Glomerular endothelial cell (primary cell): ENCODE measurements around the gene DGKI. TPM values are rescaled to one million over a fixed set of nuclear protein-coding genes. Genes with fewer than 3 reads are reported as not detected.
"Not testable (repeated sequence)": the region's sequence is repeated elsewhere in the genome, so short reads cannot be mapped to it uniquely, and the experiment has no call there.

Source experiments
- DNase-seq: peaks from one replicate; pipeline ENCODE4 v3.0.0-alpha.2; 2011; ENCODE audit warnings: low read depth, low spot score; ENCODE audit errors: extremely low read depth
- total RNA-seq: library from RNA; depleted of rRNA; stranded (reverse); fragments of >200 nt; gene quantifications from 2 replicates; pipeline ENCODE4 v1.2.3, GENCODE V29; 2015

The DGKI gene
- total RNA-seq, 1 donor from 2014 or later, result 6.2 TPM

- DNase-seq, result no peak
Measured at GRCh38 chr7:137836541-137836940, 10.2 kb downstream of the DGKI start.

DNA sequence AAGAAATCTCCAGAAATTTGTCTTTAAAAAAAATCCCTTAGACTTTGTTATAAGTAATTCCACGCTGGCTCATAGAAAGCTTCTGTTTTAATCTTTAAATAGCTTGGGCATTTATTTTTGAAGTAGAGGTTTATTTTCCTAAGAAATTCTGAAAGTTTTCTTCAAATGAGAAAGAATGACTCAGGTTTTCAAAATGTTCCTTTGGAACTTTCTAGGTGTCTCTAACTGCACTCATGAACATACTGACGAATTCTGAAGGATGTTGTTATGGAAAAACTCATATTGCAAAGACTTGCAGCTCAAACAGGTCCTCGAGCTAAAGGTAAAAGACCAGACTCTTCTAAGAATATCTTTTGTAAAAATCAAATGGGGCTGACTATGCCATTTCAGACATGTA is 10.7 kb downstream of the DGKI start:
- no peak for DNase-seq

DNA sequence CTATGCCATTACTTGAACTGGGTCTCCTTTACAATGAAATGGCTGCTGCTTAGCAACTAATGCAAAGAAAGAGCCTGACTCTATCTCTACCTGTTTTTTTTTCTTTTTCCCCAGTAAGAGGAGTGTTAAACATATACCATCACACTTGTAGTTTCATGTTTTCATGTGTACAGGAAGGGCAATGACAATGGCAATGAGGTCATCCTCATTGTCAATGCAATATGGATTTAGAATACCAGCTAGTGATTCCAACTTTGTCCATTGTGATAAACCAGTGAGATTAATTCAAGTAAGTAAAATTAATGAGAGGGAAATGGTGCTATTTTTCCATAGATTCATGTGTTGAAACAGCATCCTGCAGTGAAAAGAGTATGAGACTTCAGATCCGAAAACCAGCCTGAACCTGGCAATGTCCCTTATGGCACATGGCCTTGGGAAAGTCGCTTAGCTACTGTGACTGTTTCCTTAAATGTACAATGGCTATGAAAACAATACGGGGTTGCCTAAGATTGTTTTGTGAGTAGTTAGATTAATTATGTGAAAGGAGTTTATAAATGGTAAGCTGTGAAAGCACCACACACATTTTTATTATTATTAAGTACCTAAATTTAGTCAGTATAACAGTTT is 11.2 kb downstream of the DGKI start:
- no peak for DNase-seq

DNA sequence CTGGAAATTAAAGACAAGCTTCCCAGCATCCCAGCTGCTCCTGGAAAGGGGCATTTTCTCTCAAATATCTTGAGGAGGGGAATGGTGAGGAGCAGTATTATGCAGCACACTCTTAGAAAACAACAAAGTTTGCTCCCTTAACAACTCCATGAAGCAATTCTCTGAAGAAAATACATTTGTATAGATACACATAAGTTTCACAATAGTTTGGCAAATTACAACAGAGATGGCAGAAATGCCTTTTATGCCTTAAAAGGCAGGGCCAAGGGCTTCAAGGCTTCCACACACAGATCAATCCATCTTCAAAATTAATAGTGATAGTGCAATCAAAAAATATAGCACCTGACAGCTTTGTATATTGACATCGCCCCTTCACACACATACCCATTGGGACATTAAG is 12.2 kb downstream of the DGKI start:
- DNase-seq, result no peak

DNA sequence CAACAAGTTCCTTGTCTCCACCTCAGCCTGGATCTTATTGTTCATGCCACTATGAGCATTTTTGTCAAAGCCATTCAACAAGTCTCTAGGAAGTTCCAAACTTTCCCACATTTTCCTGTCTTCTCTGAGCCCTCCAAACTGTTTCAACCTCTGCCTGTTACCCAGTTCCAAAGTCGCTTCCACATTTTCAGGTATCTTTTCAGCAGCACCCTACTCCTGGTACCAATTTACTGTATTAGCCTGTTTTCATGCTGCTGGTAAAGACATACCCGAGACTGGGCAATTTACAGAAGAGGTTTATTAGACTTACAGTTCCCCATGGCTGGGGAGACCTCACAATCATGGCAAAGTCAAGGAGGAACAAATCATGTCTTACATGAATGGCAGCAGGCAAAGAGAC is 13.8 kb downstream of the DGKI start:
- DNase-seq, result not testable (repeated sequence)

GRCh38 chr7:137832382-137832781 is 14.4 kb downstream of the DGKI start:
- DNase-seq, result no peak

- not testable (repeated sequence) for DNase-seq
Measured at GRCh38 chr7:137831555-137831954, 15.2 kb downstream of the DGKI start.

GRCh38 chr7:137829337-137829992 is 17.3 kb downstream of the DGKI start:
- DNase-seq, result no peak

GRCh38 chr7:137828456-137828855 is 18.3 kb downstream of the DGKI start:
- DNase-seq, result no peak

GRCh38 chr7:137825489-137825888 is 21.3 kb downstream of the DGKI start:
- DNase-seq, result no peak

- DNase-seq, result no peak
Measured at GRCh38 chr7:137820677-137821420, 25.9 kb downstream of the DGKI start.

GRCh38 chr7:137820156-137820555 is 26.6 kb downstream of the DGKI start:
- no peak for DNase-seq

DNA sequence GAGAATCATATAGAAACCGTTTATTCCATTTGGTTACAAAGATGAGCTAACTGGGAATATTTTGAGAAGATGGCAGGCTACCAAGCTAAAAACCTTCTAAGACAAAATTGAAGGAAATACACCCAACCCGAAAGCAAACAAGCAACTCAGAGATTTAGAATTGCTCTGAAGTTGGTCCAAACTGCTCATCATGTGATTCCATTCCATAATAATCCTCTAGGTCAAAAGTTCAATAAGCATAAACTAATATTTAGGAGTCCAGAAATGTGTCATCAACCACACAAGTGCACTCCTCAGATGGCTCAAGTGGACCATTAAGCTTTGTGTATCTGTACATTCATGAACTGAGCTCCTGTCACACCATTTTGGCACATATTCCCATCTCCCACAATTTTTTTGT is 28.7 kb downstream of the DGKI start:
- no peak for DNase-seq

GRCh38 chr7:137816696-137817320 is 30.0 kb downstream of the DGKI start:
- DNase-seq, result no peak

GRCh38 chr7:137813541-137813940 is 33.2 kb downstream of the DGKI start:
- DNase-seq, result no peak

DNA sequence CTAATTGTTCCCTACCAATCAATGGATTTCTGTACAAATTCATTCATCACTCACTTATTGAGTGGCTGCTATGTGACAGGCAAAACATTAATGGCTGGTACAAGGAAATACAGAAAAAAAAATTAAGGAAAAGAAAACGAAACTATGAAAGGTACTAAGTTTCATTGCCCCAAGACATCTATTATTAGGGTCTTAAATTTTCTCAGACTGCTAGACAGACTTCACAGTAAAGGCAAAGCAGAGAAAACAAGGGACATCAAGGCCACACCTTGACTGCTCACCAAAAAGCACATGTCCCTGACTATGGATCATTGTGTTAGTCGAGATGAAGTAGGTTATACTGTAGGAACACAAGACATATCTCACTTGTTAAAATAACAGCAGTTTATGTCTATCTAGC is 36.5 kb downstream of the DGKI start:
- no peak for DNase-seq

GRCh38 chr7:137804836-137805235 is 41.9 kb downstream of the DGKI start:
- DNase-seq, result no peak

DNA sequence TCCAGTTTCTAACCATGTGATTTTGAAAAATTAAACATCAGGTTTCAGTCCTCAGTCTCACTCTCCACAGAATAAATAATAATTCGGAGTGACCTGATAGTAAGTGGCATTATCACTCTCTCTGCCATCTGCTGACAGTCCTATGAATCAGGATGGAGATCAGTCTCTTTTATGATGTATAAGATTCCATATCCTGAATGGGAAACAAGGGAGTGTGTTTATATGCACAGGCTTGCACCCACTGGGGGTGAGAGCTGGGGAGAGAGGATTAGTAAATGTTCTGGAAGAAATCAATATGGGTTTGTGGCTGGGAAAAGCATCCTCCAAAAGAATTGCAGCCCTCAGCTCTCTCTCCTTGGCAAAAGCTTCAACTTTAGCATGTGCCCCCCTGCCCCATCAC is 45.3 kb downstream of the DGKI start:
- DNase-seq, result no peak

GRCh38 chr7:137801003-137801402 is 45.8 kb downstream of the DGKI start:
- peak; percentile 55 for DNase-seq

DNA sequence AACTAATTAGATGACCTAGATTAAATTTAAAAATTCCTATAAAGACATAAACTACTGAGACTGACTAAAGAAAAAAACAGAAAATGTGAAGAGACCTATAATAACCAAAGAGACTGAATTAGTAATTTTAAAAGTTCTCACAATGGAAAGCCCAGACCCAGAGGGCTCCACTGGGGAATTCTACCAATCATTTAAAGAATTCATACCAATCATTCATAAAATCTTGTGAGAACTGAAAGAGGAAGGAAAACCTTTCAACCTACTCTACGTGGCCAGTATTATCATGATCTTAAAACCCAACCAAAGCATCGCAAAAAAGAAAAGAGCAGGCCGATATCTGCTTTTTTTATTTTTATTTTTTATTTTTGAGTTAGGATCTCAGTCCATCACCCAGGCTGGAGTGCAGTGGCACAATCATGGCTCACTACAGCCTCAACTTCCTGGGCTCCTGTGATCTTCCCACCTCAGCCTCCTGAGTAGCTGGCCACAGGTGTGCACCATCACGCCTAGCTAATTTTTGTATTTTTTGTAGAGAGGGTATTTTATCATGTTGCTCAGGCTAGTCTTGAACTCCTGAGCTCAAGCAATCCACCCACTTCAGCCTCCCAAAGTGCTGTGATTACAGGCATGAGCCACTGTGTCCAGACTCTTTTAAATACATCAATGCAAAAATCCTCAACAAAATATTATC is 48.6 kb downstream of the DGKI start:
- DNase-seq, result no peak

GRCh38 chr7:137795211-137795610 is 51.6 kb downstream of the DGKI start:
- no peak for DNase-seq
